IMR-90 (cell line): ENCODE results near the gene DGAT2. TPM values are rescaled to one million over a fixed set of nuclear protein-coding genes. Genes with fewer than 3 reads are reported as not detected.

Source experiments
- ATAC-seq: fragments of 200-7000 bp; cut with Tn5 transposase; 2 replicates; pipeline ENCODE4 v1.9.1; 2020; ENCODE audit warnings: low read depth, mild to moderate bottlenecking, moderate library complexity
- BruUV-seq: library from RNA; stranded (reverse); fragments of 400-500 nt; replicated peaks from 2 replicates; lab custom pipeline; 2021; lab: Mats Ljungman, UMichigan
- CTCF ChIA-PET: fragments of 300-600 bp; formaldehyde crosslinking; extraction: SDS; loops from one replicate; lab custom pipeline; 2021; ENCODE audit warnings: antibody characterized with exemption; lab: Yijun Ruan, JAX
- POLR2A ChIA-PET: fragments of 300-600 bp; sonication (Branson Sonifier 250); formaldehyde crosslinking; loops from one replicate; lab custom pipeline; 2022; ENCODE audit warnings: antibody characterized with exemption; ENCODE audit not compliant: unreplicated experiment; lab: Charles Lee
- DNase-seq: peaks from one replicate; pipeline ENCODE4 v3.0.0; 2013
- H2AFZ ChIP-seq: replicated peaks from 2 replicates; pipeline ENCODE3; 2013; ENCODE audit warnings: low read length, mild to moderate bottlenecking; ENCODE audit not compliant: poor library complexity
- H2AK5ac ChIP-seq: 2 replicates; pipeline ENCODE4 v1.6.1; 2013; ENCODE audit warnings: low read depth, low read length, inconsistent platforms
- H2AK9ac ChIP-seq: replicated peaks from 2 replicates; pipeline ENCODE3; 2013; ENCODE audit warnings: mild to moderate bottlenecking, low read depth, low read length, moderate library complexity; ENCODE audit not compliant: poor library complexity
- H2BK120ac ChIP-seq: 2 replicates; pipeline ENCODE4 v1.6.1; 2013; ENCODE audit warnings: low read depth, low read length, inconsistent platforms
- H2BK15ac ChIP-seq: 3 replicates; pipeline ENCODE4 v1.6.1; 2013; ENCODE audit warnings: low read depth, low read length, inconsistent platforms
- H2BK20ac ChIP-seq: 2 replicates; pipeline ENCODE4 v1.6.1; 2013; ENCODE audit warnings: low read depth, mild to moderate bottlenecking, inconsistent platforms, low read length, moderate library complexity
- H2BK5ac ChIP-seq: 2 replicates; pipeline ENCODE4 v1.6.1; 2013; ENCODE audit warnings: mild to moderate bottlenecking, low read depth, low read length, inconsistent platforms; ENCODE audit not compliant: poor library complexity, severe bottlenecking
- H3K14ac ChIP-seq: replicated peaks from 2 replicates; pipeline ENCODE4 v1.6.1; 2013; ENCODE audit warnings: low read depth, low read length, inconsistent platforms
- H3K18ac ChIP-seq: 2 replicates; pipeline ENCODE4 v1.6.1; 2013; ENCODE audit warnings: low read depth, low read length, control low read depth
- H3K23ac ChIP-seq: 2 replicates; pipeline ENCODE4 v1.6.1; 2013; ENCODE audit warnings: low read depth, low read length, inconsistent platforms
- H3K27ac ChIP-seq: 2 replicates; pipeline ENCODE4 v1.5.1; 2013; ENCODE audit warnings: mild to moderate bottlenecking, control low read depth, low read length; ENCODE audit not compliant: insufficient read depth
- H3K27me3 ChIP-seq: 2 replicates; pipeline ENCODE4 v1.6.1; 2013; ENCODE audit warnings: low read length; ENCODE audit not compliant: control insufficient read depth, insufficient read depth
- H3K36me3 ChIP-seq: 2 replicates; pipeline ENCODE4 v1.6.1; 2013; ENCODE audit warnings: low read length, mixed read lengths; ENCODE audit not compliant: control insufficient read depth, insufficient read depth
- H3K4ac ChIP-seq: 2 replicates; pipeline ENCODE4 v1.6.1; 2013; ENCODE audit warnings: low read depth, low read length, inconsistent platforms
- H3K4me1 ChIP-seq: 2 replicates; pipeline ENCODE4 v1.6.1; 2013; ENCODE audit warnings: low read length, mixed read lengths; ENCODE audit not compliant: control insufficient read depth, insufficient read depth
- H3K4me2 ChIP-seq: 2 replicates; pipeline ENCODE4 v1.6.1; 2013; ENCODE audit warnings: low read depth, mild to moderate bottlenecking, control low read depth, low read length, moderate library complexity
- H3K4me3 ChIP-seq: 2 replicates; pipeline ENCODE4 v1.5.1; 2013; ENCODE audit warnings: low read depth, mild to moderate bottlenecking, control low read depth, low read length, moderate library complexity; ENCODE audit not compliant: insufficient read depth
- H3K56ac ChIP-seq: 2 replicates; pipeline ENCODE4 v1.6.1; 2013; ENCODE audit warnings: low read length, inconsistent platforms; ENCODE audit not compliant: insufficient read depth; ENCODE audit errors: extremely low read depth
- H3K79me1 ChIP-seq, 2 experiments: 2 replicates each; pipeline ENCODE4 v1.6.1; 2013; ENCODE audit warnings: low read length in 2 of 2, inconsistent platforms in 1 of 2, low read depth in 1 of 2
- H3K9ac ChIP-seq: 2 replicates; pipeline ENCODE4 v1.6.1; 2013; ENCODE audit warnings: low read depth, low read length, control low read depth
- H3K9me1 ChIP-seq: 2 replicates; pipeline ENCODE4 v1.6.1; 2013; ENCODE audit warnings: low read length, inconsistent platforms; ENCODE audit not compliant: insufficient read depth
- H3K9me3 ChIP-seq: 2 replicates; pipeline ENCODE4 v1.6.1; 2013; ENCODE audit warnings: low read length; ENCODE audit not compliant: control insufficient read depth, insufficient read depth
- H4K20me1 ChIP-seq: 2 replicates; pipeline ENCODE4 v1.6.1; 2013; ENCODE audit warnings: low read length, inconsistent platforms; ENCODE audit not compliant: insufficient read depth
- H4K5ac ChIP-seq: 2 replicates; pipeline ENCODE4 v1.6.1; 2013; ENCODE audit warnings: mild to moderate bottlenecking, low read depth, low read length, control low read depth
- H4K8ac ChIP-seq, 2 experiments: 2 replicates each; pipeline ENCODE4 v1.6.1; 2013; ENCODE audit warnings: low read depth in 2 of 2, low read length in 2 of 2, control low read depth in 1 of 2, inconsistent platforms in 1 of 2
- H4K91ac ChIP-seq: 2 replicates; pipeline ENCODE4 v1.6.1; 2013; ENCODE audit warnings: low read depth, low read length, inconsistent platforms; ENCODE audit not compliant: insufficient read depth
- CEBPB ChIP-seq: IDR thresholded peaks from 2 replicates; pipeline ENCODE4 v1.6.1; 2012; ENCODE audit warnings: low read depth, low read length, improper control_type of control experiment
- CHD1 ChIP-seq: IDR thresholded peaks from 2 replicates; pipeline ENCODE4 v1.6.1; 2012; ENCODE audit warnings: low read depth, low read length, improper control_type of control experiment
- MAFK ChIP-seq: IDR thresholded peaks from 2 replicates; pipeline ENCODE4 v1.6.1; 2012; ENCODE audit warnings: low read depth, low read length, improper control_type of control experiment
- MXI1 ChIP-seq: IDR thresholded peaks from 2 replicates; pipeline ENCODE4 v1.6.1; 2012; ENCODE audit warnings: low read depth, mild to moderate bottlenecking, low read length, moderate library complexity, borderline replicate concordance
- NFE2L2 ChIP-seq: fragments of 150-350 bp; IDR thresholded peaks from 2 replicates; pipeline ENCODE4 v1.6.1; 2016; ENCODE audit warnings: low read depth, mild to moderate bottlenecking, low read length
- RCOR1 ChIP-seq: IDR thresholded peaks from 2 replicates; pipeline ENCODE4 v1.6.1; 2012; ENCODE audit warnings: mild to moderate bottlenecking, low read length, improper control_type of control experiment; ENCODE audit not compliant: insufficient replicate concordance
- RFX5 ChIP-seq: IDR thresholded peaks from 2 replicates; pipeline ENCODE4 v1.8.0; 2012; ENCODE audit warnings: low read depth, mild to moderate bottlenecking, low read length, moderate library complexity
- WGBS, 2 experiments: methylation state at CpG; one replicate each; pipeline versions ENCODE4 v1.1.5 to v1.1.7; 2013; ENCODE audit warnings: missing lambda C conversion rate in 2 of 2; ENCODE audit not compliant: insufficient read length in 1 of 2; ENCODE audit errors: extremely low coverage in 2 of 2; 5-methylcytosine and 5-hydroxymethylcytosine counted together
- dilution Hi-C: fragments of 300-500 bp; cut with HindIII; formaldehyde crosslinking; loops from one replicate; pipeline ENCODE4 v1.14.3; 2018; ENCODE audit warnings: low sequenced_read_pairs; ENCODE audit not compliant: unreplicated experiment
- in situ Hi-C: fragments of 300-500 bp; cut with MboI; formaldehyde crosslinking; loops from 3 replicates; pipeline ENCODE4 v1.14.3; 2019; ENCODE audit warnings: low sequenced_read_pairs, inconsistent platforms, mixed read lengths
- intact Hi-C: fragments of 100-400 bp; cut with micrococcal nuclease; formaldehyde crosslinking; loops from 2 replicates; pipeline ENCODE4 v1.10.0; 2022
- polyA plus RNA-seq, 3 experiments: library from polyadenylated mRNA; depleted of rRNA; stranded (reverse); fragments of >200 nt; gene quantifications; 2 replicates each; pipeline ENCODE4 v1.2.3, GENCODE V29; 2012; ENCODE audit warnings: low replicate concordance in 1 of 3
- total RNA-seq: library from RNA; depleted of rRNA; stranded (reverse); fragments of >200 nt; gene quantifications from 2 replicates; pipeline ENCODE4 v1.2.3, GENCODE V29; 2012
- TF ChIP-seq, protein P1 (sequence below): conservative IDR thresholded peaks from 2 replicates; pipeline ENCODE4 v1.5.1; 2012; ENCODE audit warnings: mild to moderate bottlenecking, low read depth, low read length, improper control_type of control experiment
- TF ChIP-seq, protein P2 (sequence below): fragments of 150-350 bp; IDR thresholded peaks from 2 replicates; pipeline ENCODE4 v1.6.1; 2017; ENCODE audit warnings: mild to moderate bottlenecking, antibody characterized with exemption, low read length, low read depth

The DGAT2 gene
- total and polyA plus RNA-seq, 2 of the 4 experiments (the other 2 are of a cell fraction) = 2.3 to 2.4 TPM

DNA sequence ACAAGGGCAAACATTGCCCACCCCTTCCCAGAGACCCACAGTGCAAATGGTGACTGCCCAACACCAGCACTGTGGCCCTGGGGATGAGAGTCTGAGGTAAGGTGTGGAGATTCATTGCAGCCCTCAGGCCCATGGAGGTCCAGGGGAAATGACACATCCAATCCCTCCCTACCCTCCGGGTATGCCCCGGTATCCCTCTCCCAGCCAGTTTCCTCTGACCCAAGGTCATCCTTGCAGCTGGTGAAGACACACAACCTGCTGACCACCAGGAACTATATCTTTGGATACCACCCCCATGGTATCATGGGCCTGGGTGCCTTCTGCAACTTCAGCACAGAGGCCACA, 27.5 kb downstream of the DGAT2 start:
- Histone ChIP-seq H4K8ac (no peak overlapping the region), H4K91ac (no peak overlapping the region), H2AK9ac (peak overlapping the region; percentile 8), H3K9me1 (peaks cover 3% of the 10 kb centered on the region; the same call in 1 of the 2 replicates), H2BK20ac (no peak overlapping the region), H3K56ac (no peak overlapping the region), H3K23ac (no peak overlapping the region), H2BK120ac (no peak overlapping the region), H3K9ac (no peak overlapping the region), H3K18ac (no peak overlapping the region), H3K14ac (no peak overlapping the region), H2AFZ (no peak overlapping the region), H3K27ac (no peak overlapping the region), H3K4me3 (no peak overlapping the region), H2BK5ac (no peak overlapping the region), H3K4me2 (no peak overlapping the region), H3K4ac (no peak overlapping the region), H4K5ac (no peak overlapping the region), H2AK5ac (no peak overlapping the region), H3K79me1 (no peaks in the 10 kb centered on the region), H4K20me1 (no peaks in the 10 kb centered on the region), H2BK15ac (no peak overlapping the region), H3K4me1 (peaks cover 2% of the 10 kb centered on the region), H3K36me3 (no peaks in the 10 kb centered on the region), H3K27me3 (peaks cover 21% of the 10 kb centered on the region), H3K9me3 (no peaks in the 10 kb centered on the region)
- ATAC-seq (no peak), DNase-seq (no peak)
- ChIA-PET CTCF (no interaction called here), POLR2A (no interaction called here)
- TF ChIP-seq NFE2L2 = no peak
- TF ChIP-seq, protein P1, sequence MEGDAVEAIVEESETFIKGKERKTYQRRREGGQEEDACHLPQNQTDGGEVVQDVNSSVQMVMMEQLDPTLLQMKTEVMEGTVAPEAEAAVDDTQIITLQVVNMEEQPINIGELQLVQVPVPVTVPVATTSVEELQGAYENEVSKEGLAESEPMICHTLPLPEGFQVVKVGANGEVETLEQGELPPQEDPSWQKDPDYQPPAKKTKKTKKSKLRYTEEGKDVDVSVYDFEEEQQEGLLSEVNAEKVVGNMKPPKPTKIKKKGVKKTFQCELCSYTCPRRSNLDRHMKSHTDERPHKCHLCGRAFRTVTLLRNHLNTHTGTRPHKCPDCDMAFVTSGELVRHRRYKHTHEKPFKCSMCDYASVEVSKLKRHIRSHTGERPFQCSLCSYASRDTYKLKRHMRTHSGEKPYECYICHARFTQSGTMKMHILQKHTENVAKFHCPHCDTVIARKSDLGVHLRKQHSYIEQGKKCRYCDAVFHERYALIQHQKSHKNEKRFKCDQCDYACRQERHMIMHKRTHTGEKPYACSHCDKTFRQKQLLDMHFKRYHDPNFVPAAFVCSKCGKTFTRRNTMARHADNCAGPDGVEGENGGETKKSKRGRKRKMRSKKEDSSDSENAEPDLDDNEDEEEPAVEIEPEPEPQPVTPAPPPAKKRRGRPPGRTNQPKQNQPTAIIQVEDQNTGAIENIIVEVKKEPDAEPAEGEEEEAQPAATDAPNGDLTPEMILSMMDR = no peak
- no peak for TF ChIP-seq MAFK
- TF ChIP-seq CHD1 = no peak
- TF ChIP-seq RFX5 = no peak
- no peak for TF ChIP-seq MXI1
- TF ChIP-seq CEBPB = no peak
- TF ChIP-seq, protein P2, sequence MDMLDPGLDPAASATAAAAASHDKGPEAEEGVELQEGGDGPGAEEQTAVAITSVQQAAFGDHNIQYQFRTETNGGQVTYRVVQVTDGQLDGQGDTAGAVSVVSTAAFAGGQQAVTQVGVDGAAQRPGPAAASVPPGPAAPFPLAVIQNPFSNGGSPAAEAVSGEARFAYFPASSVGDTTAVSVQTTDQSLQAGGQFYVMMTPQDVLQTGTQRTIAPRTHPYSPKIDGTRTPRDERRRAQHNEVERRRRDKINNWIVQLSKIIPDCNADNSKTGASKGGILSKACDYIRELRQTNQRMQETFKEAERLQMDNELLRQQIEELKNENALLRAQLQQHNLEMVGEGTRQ = no peak
- TF ChIP-seq RCOR1 = no peak
- in situ Hi-C loops (no loop called here), dilution Hi-C loops (no loop called here), intact Hi-C loops (no loop called here)
- WGBS, 2 experiments = 90% methylated on average over 2 of the region's 2 CpGs; no CpG with 5 or more reads in 1 of the 2 experiments
- no TSS peak for BruUV-seq
